NCI-H524 treated with DMSO at 0.1 percent for 48 hours (cell line): Measurements from ENCODE around the gene SETBP1.

Experiments
- DNase-seq: peaks from one replicate; lab custom pipeline; 2025; lab: John Stamatoyannopoulos, UW

The SETBP1 gene

GRCh38 chr18:44759925-44760342 lies 79.2 kb downstream of the SETBP1 start:
- no peak for DNase-seq

- DNase-seq, result no peak
Measured at GRCh38 chr18:44761812-44762211, 81.1 kb downstream of the SETBP1 start.

DNA sequence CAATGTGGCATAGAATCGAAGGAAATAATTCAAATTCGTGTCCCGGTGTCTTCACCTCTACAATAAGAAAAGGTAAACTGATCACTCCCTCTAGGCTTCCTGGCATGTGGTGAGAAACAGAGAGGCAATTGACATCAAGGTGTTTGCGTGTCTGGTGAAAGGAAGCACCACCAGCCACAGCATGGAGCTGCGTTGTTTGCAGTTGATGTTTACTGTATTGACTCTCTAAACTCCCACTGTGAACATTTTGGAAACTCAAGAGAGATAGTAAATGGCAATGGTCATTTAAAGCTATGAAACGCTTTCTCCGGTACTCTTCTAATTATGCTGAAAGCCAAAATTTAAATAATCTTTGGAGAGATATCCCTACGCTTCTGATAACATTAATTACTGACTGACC lies 82.6 kb downstream of the SETBP1 start:
- no peak for DNase-seq

DNA sequence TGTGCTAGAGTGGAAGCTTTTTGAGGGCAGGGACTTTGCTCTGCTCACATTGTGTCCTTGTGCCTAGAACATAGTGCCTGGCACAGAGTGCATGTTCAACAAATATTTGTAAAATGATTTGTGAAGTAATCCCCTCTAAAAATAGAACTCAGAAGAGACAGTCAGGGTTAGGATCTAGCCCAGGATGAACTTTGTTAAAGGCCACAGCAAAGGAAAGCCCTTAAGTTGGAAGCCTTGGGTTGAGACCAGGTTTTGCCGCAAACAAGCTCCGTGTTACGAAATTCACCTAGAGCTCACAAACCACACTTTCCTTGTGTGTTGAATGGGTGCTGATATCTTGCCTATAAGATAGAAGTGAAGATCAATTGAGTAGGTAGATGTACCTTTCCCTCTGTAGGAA lies 84.2 kb downstream of the SETBP1 start:
- DNase-seq, result no peak

DNA sequence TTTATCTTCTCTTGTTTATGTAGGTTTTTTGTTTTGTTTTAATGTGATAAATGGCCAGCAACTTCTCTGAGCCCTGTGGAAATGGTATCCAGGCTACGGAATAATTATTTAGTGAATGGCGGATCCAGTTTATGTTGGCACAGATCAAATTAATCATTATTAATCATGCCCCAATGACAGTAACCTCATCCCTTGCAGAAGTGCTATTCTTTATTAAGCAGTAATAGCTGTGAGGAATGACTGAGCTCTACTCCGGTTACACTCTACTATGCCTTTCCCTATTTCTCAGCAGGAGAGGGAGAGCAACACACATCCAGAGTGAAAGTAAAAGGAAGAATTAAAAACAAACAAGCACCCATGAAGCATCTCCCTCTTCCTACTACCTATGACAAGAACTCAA lies 84.8 kb downstream of the SETBP1 start:
- DNase-seq, result no peak

DNA sequence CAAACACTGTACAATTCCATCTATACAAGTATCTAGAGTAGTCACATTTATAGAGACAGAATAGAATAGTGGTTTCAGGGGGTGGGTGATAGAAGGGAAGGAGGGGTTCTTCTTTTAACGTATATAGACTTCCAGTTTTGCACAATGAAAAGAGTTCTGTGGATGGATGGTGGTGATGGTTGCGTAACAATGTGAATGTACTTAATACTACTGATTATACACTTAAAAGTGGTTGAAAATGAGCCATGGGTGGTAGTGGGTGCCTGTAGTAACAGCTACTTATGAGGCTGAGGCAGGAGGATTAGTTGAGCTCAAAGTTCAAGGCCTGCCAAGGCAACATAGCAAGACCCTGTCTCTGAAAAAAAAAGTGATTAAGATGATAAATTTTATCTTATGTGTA lies 85.8 kb downstream of the SETBP1 start:
- no peak for DNase-seq

GRCh38 chr18:44767807-44768206 lies 87.1 kb downstream of the SETBP1 start:
- DNase-seq, result no peak

- DNase-seq, result no peak
Measured at GRCh38 chr18:44770641-44771040, 90.0 kb downstream of the SETBP1 start.

DNA sequence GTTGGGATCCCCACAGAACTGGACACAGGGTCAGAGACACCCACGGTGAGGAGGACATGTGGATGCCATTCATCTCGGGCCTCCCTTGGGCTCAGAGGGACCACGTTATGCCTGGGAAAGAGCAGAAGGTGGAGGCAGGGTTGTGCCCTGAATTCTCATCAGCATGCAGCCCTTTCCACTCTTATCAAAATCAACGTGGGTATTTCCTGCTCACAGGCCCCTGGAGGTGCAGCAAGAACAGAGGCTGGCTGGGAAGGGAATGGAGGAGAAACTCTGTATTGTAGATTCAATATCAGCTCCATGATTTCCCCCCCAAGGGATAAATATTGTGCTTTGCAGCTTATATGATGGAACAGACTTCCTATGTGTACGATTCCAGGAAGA lies 90.9 kb downstream of the SETBP1 start:
- DNase-seq, result no peak

- DNase-seq, result no peak
Measured at GRCh38 chr18:44771956-44772917, 91.5 kb downstream of the SETBP1 start.

- no peak for DNase-seq
Measured at GRCh38 chr18:44773640-44774155, 93.0 kb downstream of the SETBP1 start.

DNA sequence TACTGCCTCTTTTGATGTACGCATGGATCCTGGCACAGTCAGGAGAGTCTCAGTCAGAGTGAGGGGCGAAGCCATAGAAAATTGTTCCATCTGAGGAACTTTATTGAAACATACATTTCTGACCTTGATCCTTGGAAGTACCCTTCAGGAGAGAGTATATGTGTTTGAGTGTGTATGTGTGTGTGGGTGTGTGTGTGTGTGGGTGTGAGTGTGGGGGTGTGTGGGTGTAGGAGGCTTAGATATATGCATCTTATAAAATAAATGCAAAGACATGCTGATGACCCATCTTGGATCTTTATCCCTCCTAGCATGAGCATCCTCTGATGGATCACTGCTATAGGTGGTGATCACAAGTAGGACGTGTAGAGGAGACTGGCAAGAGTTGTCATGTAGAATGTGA lies 93.5 kb downstream of the SETBP1 start:
- no peak for DNase-seq

DNA sequence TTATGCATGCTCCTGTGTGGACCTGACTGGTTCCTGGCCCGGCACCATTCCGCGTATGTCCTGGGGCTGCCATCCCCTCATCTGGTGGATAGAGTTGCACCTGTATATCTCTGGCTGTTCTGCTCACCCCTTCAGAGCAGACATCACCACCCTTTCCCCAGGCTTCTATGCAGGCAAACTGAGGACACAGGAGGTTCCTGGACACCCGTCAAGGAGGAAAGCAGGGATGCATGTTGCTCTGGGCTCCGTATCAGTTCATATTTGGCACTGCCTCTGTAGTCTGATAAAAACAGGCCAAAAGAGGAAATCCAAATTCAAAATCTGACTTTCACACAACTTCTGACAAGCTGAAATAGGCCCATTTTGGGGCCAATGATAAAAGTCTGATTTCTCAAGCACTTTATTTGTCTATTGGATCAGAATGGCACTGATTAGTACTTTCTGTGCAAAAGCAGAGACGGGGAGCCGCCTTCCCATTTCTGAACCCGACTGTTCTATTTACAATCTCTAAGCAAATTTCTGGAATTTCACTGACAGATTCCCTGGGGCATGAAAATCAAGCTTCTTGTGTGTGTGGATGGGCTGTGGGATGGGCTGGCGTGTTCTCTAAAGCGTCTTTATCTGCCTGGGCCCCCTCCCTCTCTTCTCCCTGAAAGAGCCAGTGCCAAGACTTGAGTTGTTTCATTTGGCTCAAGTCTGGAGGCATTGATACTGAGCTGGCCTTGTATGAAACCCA lies 96.9 kb downstream of the SETBP1 start:
- no peak for DNase-seq

DNA sequence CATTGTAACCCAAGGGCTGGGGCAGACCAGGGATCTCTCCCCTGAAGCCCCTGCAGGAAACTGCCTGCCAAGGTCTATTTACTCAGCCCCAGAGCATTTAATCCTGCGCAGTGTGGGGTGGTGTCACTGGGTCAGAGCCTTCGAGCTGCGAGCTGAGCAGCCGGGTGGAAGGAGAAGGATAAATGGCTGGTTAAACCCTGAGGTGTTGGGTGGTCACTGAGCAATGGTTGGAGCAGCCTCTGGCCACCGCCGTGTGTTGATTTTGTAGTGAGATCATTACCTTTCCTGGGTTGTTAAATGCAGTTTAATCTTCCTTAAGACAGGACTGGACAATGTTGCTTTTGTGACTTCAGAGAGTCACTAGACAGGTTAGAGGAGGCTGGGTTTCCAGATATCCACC lies 98.1 kb downstream of the SETBP1 start:
- no peak for DNase-seq

DNA sequence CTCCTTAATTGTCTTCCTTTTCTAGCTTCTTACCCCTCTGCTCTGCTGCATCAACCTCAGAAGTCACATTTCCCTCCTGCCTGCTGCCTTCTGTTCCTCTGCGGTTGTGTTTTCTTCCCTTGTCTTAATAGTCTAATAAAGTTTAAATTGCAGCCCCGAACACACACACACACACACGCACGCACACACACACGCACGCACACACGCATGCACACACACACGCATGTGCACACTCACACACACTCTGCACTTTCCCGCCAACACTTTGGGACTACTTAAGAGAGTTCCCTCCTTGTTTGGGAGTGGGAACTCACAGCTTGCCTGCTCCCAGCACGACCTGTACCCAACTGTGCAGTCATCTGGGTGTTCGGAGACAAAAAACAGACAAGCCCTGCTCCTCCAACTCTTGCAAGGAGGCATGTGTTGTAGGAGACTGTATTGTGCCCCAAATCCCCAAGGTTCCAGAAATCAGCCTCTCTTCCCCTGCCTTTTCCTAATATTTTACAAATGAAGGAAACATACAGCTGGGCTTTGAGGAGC lies 99.1 kb downstream of the SETBP1 start:
- DNase-seq, result no peak

GRCh38 chr18:44781886-44782285 lies 101.2 kb downstream of the SETBP1 start:
- DNase-seq, result peak; percentile 10

DNA sequence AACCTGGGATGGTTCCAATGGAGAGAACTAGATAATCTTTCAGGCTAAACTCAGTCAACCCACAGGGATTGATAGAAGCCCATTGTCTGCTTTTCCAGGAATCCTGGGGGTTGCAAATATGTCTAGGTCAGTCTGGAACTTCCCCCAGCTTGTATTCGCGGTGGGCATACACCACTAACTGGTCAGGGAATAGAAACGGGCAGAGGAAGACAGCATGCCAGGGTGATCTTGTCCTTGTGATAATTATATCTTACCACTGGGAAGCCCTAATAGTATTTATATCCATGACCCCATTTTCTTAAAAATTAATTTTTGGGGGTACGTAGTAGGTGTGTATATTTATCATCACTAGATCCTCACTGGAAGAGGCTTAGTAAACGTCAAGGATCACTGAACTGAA lies 101.9 kb downstream of the SETBP1 start:
- no peak for DNase-seq

DNA sequence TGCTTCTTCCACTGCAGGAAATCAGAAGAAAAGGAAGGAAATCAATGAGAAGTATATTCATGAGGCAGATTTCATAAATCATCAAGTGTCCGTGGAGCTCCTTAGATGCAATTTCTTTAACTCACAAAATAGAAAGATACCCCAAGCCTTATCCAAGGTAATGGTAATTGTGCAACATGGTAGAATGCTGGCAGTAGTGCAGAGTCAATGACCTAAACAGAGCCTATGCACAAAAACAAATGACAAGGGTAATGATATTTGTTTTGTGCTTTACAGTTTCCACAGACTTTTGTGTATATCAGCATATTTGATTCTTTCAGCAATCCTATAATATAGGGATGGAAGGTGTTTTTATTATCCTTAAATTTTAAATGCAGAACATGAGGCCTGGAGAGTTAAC lies 102.7 kb downstream of the SETBP1 start:
- DNase-seq, result no peak

DNA sequence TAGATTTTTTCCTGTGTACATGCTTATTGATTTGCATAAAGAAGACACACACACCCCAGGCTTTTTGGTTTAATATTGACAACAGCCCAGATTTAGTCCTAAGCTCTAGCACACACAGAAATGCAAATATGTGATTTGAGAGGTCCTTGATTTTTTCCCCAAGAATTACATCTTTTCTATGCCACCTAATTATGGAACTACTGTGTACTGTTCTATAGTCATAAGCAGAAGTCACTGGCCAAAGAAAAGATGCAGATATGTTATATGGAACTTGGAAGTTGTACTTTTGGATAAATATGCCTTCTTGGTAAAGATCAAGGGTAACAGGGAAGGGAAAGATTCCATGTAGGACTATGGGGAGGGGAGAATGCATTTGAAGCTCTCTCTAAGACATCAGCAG lies 105.6 kb downstream of the SETBP1 start:
- DNase-seq, result no peak

DNA sequence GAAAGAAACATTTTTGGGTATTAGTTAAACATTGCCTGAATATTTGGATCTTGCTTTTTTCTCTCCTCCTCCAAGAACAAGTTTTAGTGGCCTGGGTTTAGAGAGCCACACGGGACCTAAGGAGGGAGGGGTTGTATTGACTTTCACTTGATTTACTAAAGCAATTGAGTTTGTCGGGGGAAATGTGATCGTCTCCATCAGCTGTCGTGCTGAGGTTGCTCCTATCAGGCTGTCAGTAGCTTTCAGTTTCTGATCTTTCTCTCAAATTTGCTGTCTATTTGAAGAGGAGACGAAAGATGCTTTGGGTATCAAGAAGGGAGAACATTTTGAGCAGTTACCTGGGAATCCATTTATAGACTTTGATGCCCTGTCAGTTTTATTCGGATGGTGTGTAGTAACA lies 106.0 kb downstream of the SETBP1 start:
- no peak for DNase-seq

DNA sequence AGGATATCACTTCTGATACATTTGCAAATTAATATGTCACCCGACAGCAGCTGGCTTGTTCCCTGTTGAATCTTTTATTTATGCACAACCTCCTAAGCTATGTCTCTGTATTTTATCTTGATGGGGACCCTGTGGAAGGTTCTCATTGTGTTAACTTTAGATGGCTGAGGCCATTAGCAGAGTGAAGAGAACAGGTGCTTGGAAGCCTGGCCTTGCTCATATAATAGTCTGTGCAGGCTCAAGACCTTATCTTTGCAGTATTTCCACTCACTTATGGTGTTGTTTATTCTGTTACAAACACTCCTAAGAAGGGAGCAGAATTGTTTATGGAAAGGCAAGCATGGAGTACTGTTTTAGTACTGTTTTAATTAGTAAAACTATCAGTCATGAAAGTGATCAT lies 107.6 kb downstream of the SETBP1 start:
- no peak for DNase-seq

DNA sequence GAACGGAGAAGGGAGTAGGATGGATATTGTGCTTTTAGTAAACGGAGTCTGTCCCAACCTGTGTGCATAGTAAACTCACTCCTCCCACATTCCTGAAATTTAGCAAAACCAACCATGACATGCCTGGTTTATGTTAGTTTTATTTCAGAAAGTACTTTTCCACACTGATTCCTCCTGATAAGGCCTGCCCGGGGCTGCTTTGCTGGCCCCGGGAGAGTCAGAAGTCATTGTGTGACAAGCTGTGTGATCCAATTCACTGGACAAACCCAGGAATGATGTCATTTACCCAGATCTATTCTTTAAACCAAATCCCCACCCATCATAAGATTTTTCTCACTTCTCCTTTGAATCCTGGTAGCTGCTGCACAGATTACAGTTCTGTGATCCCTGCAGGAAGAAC lies 109.0 kb downstream of the SETBP1 start:
- no peak for DNase-seq

DNA sequence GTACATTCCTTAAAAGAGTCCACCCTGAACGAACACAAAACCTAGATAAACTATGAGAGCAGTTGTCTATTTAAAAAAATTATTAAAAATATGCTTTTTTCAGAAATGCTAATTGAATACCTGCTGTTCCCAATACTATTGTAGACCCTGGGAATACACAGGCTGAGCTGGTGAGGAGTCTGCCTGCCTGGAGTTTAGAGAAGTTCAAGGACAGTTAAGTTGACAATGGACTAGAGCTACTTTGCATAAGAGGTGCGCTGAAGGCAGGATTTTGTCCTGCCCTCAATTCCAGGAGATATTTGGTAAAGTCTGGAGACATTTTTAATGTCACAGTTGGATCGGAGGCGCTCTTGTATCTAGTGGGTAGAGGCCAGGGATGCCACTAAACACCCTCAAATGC lies 110.2 kb downstream of the SETBP1 start:
- DNase-seq, result no peak
